A549 (cell line): ENCODE measurements around the gene DSG1.

Experiments used
- EHMT2 ChIP-seq: fragments of 200-600 bp; sonication (generic); IDR thresholded peaks from 2 replicates; pipeline ENCODE4 v1.6.1; 2016; ENCODE audit warnings: antibody characterized with exemption, low read depth, mild to moderate bottlenecking, moderate library complexity
- POLR2A ChIP-seq: IDR thresholded peaks from 2 replicates; pipeline ENCODE4 v1.6.1; 2012; ENCODE audit warnings: mild to moderate bottlenecking, low read length

DNA sequence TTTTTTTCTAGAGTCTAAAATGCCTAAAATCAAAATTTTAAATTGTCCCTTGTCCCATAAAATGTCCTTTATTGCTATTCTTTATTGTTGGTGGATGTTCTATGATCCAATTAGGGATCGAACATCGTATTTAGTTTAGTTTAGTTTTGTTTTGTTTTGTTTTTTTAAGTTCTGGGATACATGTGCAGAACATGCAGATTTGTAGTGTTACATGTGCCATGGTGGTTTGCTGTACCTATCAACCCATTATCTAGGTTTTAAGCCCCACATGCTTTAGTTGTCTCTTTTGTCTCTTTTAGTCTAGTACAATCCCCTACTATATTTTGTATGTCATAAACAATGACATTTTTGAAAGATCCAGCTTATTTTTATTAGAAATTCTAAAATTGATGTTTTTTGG, 8.8 kb upstream of the DSG1 start:
- TF ChIP-seq EHMT2 (no peak), POLR2A (no peak)
